NCI-H2196 treated with DMSO at 0.1 percent for 48 hours (cell line): ENCODE data around the gene NUTF2.

Experiments
- DNase-seq: peaks from one replicate; lab custom pipeline; 2025; ENCODE audit not compliant: unreplicated experiment; lab: John Stamatoyannopoulos, UW

NUTF2 gene

DNA sequence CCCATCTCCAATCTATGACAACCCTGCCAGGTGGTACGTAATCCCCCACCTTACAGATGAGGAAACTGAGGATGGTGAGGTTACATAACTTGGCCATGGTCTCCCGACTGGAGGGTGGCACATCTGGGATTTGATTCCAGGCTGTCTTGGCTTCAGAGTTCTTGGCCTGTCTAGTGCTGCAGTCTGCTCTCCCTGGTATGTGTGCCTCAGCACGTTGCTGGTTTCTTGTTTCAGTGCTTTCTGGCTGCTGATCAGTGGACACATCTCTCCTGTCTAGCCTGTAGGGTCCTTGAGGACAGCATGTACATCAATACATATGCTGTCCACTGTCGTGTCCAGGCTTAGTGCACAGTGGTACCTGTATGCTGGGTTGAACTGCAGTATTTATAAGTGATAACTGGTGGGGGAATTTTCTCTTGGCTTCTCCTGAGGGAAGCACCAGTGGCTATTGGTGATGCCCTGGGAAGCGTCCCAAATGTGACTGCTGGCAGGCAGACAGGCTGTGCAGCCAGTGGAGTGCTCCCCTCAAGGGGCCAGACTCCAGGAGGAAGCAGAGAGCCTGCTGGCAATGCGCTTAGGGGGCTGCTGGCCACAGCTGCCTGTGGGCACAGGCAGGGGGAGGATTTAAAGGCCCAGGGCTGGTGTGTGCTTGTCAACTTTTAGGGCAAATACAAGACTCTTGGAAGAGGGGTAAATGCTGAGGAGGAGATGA lies 70.6 kb downstream of the NUTF2 start:
- DNase-seq, result no peak

DNA sequence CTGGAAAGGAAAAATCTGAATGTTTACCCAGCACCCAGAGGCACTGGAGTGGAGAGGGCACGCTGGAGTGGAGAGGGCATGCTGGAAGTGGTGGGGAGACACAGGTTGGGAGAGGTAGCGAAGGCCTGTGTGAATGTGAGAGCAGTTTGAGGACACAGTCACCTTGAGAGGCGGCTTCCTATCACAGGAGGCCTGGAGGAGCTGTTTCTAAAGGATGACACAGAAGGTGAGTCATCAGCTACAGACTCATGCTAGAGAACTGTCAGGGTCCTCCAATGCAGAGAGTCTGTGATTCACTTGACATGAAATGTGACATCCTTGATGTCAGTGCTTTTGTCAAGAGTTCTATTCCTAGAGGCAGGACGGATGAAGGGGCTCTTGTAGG lies 71.1 kb downstream of the NUTF2 start:
- DNase-seq, result no peak

- no peak for DNase-seq
Observed at GRCh38 chr16:67919622-67920221, 73.0 kb downstream of the NUTF2 start.
